Measurements from ENCODE around the gene SPATA13. TPM values are rescaled to one million over a fixed set of nuclear protein-coding genes. Genes with fewer than 3 reads are reported as not detected.
"Not testable (repeated sequence)": the region's sequence is repeated elsewhere in the genome, so short reads cannot be mapped to it uniquely, and the experiment has no call there.

Gene SPATA13
- total and polyA plus RNA-seq, 2 donors (not counting 1 experiment from before 2014, with no cell fraction given) = 5.7 to 8.3 TPM

DNA sequence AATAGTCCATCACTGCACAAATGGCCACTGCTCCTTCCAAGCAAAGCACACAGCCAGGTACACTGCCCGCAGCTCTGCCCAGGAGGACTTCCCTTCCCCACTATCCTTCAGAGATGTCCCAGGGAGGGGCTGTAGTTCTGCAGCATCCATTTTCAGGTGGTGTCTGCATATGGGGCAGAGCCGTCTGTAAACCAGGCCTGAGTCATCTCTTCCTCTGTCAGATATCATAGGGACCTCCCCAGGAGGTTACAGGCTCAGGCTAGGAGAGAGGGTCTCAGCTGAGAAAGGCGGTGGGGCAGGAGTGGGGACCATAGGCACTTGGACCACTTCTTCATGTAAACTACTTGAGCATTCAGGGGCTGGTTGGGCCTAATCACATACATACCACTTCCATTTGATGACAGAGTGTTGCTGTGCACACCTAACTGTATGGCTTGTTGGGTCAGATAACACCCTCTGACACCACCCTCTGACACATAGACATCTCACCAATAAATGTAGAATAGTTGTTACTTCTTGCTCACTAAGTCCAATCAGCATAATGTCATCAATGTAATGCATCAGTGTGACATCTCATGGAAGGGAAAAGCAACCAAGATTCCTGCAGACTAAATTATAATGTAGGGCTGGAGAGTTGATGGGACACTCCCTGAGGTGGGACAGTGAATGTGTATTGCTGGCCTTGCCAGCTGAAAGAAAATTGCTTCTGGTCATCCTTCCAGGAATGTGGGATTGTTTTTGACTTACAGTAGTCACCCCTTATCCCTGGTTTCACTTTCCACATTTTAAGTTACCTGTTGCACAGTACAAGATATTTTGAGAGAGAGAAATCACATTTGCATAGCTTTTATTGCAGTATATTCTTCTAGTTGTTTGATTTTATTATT lies 189.5 kb downstream of the SPATA13 start:
- ATAC-seq (ENCODE audit: low read depth); H3K27me3 ChIP-seq (replicated peaks in 1 of 4; ENCODE audit: control extremely low read depth in 1 of 4, control insufficient read depth in 3 of 4, insufficient read depth in 4 of 4, low read length in 3 of 4); CTCF ChIA-PET; H3K4me3 Mint-ChIP-seq; DNase-seq; H3K4me1 ChIP-seq (ENCODE audit: control insufficient read depth in 2 of 2, insufficient read depth in 2 of 2, low read length in 2 of 2); H3K4me1 Mint-ChIP-seq; intact Hi-C loops (cut with micrococcal nuclease); H3K27ac ChIP-seq (ENCODE audit: low read length in 2 of 2); H3K79me2 ChIP-seq (ENCODE audit: control insufficient read depth, insufficient read depth, low read length); H3K9me3 ChIP-seq (ENCODE audit: control extremely low read depth in 1 of 3, control insufficient read depth in 2 of 3, insufficient read depth in 1 of 3, low read length in 2 of 3); H3K4me3 ChIP-seq (ENCODE audit: control extremely low read depth in 1 of 5, extremely low read depth in 1 of 5, insufficient read depth in 1 of 5, low read depth in 2 of 5, low read length in 4 of 5); H3K27me3 Mint-ChIP-seq; POLR2A ChIA-PET; H3K4me2 ChIP-seq (replicated peaks; ENCODE audit: low read depth, low read length, poor library complexity, severe bottlenecking); H3K36me3 ChIP-seq (replicated peaks in 1 of 2; ENCODE audit: control extremely low read depth in 1 of 2, control insufficient read depth in 1 of 2, extremely low read depth in 1 of 2, insufficient read depth in 2 of 2, low read length in 1 of 2); H3K9ac ChIP-seq (ENCODE audit: low read length); H3K9me3 Mint-ChIP-seq (ENCODE audit: insufficient read depth); H3K27ac Mint-ChIP-seq; H4K20me1 ChIP-seq (ENCODE audit: control insufficient read depth, insufficient read depth, low read length, poor library complexity, severe bottlenecking); H2AFZ ChIP-seq (ENCODE audit: insufficient read depth, low read depth, low read length, poor library complexity, severe bottlenecking): not testable (repeated sequence)
- 100% methylated on average over 2 of the region's 3 CpGs for WGBS (ENCODE audit: insufficient coverage)

DNA sequence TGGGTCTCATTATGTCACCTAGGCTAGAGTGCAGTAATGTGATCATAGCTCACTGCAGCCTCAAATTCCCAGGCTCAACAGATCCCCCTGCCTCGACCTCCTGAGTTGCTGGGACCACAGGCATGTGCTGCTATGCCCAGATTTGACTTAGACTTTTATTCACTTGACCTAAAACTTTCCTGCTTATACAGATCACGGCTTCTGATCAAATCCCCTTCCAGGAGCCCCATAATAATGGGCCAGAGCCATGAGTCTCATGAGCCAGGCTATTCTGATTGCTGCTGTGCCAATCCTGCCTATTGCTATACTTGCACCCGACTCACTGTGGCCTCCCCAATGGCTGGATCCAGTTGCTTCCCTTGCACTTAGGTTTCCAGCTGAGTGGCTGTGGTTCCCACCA lies 190.9 kb downstream of the SPATA13 start:
- no peaks in the 10 kb centered on the region for H4K20me1 ChIP-seq (ENCODE audit: control insufficient read depth, insufficient read depth, low read length, poor library complexity, severe bottlenecking)
- DNase-seq (no peak), ATAC-seq (ENCODE audit: low read depth) (no peak)
- H3K4me3 Mint-ChIP-seq = no peak overlapping the region
- CTCF ChIA-PET = no interaction called here
- POLR2A ChIA-PET = no interaction called here
- H3K27ac Mint-ChIP-seq = no peak overlapping the region
- peaks cover 0 to 4% (median 0%) of the 10 kb centered on the region in 3 donors for H3K9me3 ChIP-seq (ENCODE audit: control extremely low read depth in 1 of 3, control insufficient read depth in 2 of 3, insufficient read depth in 1 of 3, low read length in 2 of 3)
- TF ChIP-seq, protein P1, sequence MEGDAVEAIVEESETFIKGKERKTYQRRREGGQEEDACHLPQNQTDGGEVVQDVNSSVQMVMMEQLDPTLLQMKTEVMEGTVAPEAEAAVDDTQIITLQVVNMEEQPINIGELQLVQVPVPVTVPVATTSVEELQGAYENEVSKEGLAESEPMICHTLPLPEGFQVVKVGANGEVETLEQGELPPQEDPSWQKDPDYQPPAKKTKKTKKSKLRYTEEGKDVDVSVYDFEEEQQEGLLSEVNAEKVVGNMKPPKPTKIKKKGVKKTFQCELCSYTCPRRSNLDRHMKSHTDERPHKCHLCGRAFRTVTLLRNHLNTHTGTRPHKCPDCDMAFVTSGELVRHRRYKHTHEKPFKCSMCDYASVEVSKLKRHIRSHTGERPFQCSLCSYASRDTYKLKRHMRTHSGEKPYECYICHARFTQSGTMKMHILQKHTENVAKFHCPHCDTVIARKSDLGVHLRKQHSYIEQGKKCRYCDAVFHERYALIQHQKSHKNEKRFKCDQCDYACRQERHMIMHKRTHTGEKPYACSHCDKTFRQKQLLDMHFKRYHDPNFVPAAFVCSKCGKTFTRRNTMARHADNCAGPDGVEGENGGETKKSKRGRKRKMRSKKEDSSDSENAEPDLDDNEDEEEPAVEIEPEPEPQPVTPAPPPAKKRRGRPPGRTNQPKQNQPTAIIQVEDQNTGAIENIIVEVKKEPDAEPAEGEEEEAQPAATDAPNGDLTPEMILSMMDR (IDR thresholded peaks at IDR 0.05) = no peak
- TF ChIP-seq EZH2 (IDR thresholded peaks at IDR 0.05; ENCODE audit: borderline replicate concordance, insufficient read depth, low read depth, low read length, poor library complexity, severe bottlenecking) = no peak
- no peak overlapping the region for H3K4me3 ChIP-seq (ENCODE audit: control extremely low read depth in 1 of 5, extremely low read depth in 1 of 5, insufficient read depth in 1 of 5, low read depth in 2 of 5, low read length in 4 of 5)
- no peaks in the 10 kb centered on the region for H3K4me1 ChIP-seq (ENCODE audit: control insufficient read depth in 2 of 2, insufficient read depth in 2 of 2, low read length in 2 of 2)
- 77% methylated on average over 3 of the region's 3 CpGs for WGBS (ENCODE audit: insufficient coverage)
- H3K79me2 ChIP-seq (ENCODE audit: control insufficient read depth, insufficient read depth, low read length) = no peaks in the 10 kb centered on the region
- no peaks in the 10 kb centered on the region for H3K4me1 Mint-ChIP-seq
- intact Hi-C loops (cut with micrococcal nuclease) = no loop called here
- H3K36me3 ChIP-seq (replicated peaks in 1 of 2; ENCODE audit: control extremely low read depth in 1 of 2, control insufficient read depth in 1 of 2, extremely low read depth in 1 of 2, insufficient read depth in 2 of 2, low read length in 1 of 2) = no peaks in the 10 kb centered on the region
- no peak overlapping the region for H3K27ac ChIP-seq (ENCODE audit: low read length in 2 of 2)
- H2AFZ ChIP-seq (ENCODE audit: insufficient read depth, low read depth, low read length, poor library complexity, severe bottlenecking) = no peak overlapping the region
- no peaks in the 10 kb centered on the region for H3K27me3 Mint-ChIP-seq
- no peaks in the 10 kb centered on the region for H3K9me3 Mint-ChIP-seq (ENCODE audit: insufficient read depth)
- no peak overlapping the region for H3K9ac ChIP-seq (ENCODE audit: low read length)
- H3K4me2 ChIP-seq (replicated peaks; ENCODE audit: low read depth, low read length, poor library complexity, severe bottlenecking) = no peak overlapping the region
- H3K27me3 ChIP-seq (replicated peaks in 1 of 4; ENCODE audit: control extremely low read depth in 1 of 4, control insufficient read depth in 3 of 4, insufficient read depth in 4 of 4, low read length in 3 of 4) = no peaks in the 10 kb centered on the region

Data from B cell (primary cell).